HepG2 (cell line): ENCODE data around the gene GEMIN2. TPM values are rescaled to one million over a fixed set of nuclear protein-coding genes. Genes with fewer than 3 reads are reported as not detected.
A peak's percentile ranks its signal among the peaks of the same experiment; 100 is the strongest.

Source experiments
- ATAC-seq: fragments of 200-7000 bp; cut with Tn5 transposase; 3 replicates; pipeline ENCODE4 v1.9.1; 2020; ENCODE audit warnings: mild to moderate bottlenecking, moderate library complexity
- BruUV-seq: library from RNA; stranded (reverse); fragments of 400-500 nt; replicated peaks from 2 replicates; lab custom pipeline; 2021; lab: Mats Ljungman, UMichigan
- CTCF ChIA-PET: fragments of 300-600 bp; formaldehyde crosslinking; extraction: SDS; loops from one replicate; lab custom pipeline; 2021; ENCODE audit warnings: low total read pairs, inconsistent platforms, low intra/inter-chr PET ratio; lab: Yijun Ruan, JAX
- POLR2A ChIA-PET: fragments of 350-600 bp; sonication (Branson Sonifier 250); formaldehyde crosslinking; loops from one replicate; lab custom pipeline; 2020; ENCODE audit warnings: antibody characterized with exemption, inconsistent platforms; lab: Yijun Ruan, JAX
- DNase-seq: peaks from one replicate; pipeline ENCODE4 v3.0.0-alpha.2; 2015; ENCODE audit warnings: low spot score
- FAIRE-seq: peaks from 3 replicates; lab custom pipeline; 2011; peaks lifted over from hg19 to GRCh38; lab: Jason Lieb, UNC
- H2AFZ ChIP-seq: one replicate; pipeline ENCODE4 v1.6.1; 2011; ENCODE audit warnings: low read length, inconsistent platforms
- H3K27ac ChIP-seq: fragments of 300-600 bp; 3 replicates; pipeline ENCODE4 v1.8.0; 2011; ENCODE audit warnings: mixed run types, mild to moderate bottlenecking, mixed read lengths, low read length, inconsistent platforms; ENCODE audit not compliant: insufficient read depth; ENCODE audit errors: extremely low read length
- H3K27me3 ChIP-seq, 2 experiments: fragments of 200-600 bp in 1 of 2; 2 replicates in 1 of 2; 3 replicates in 1 of 2; pipeline versions ENCODE4 v1.6.0 to v1.8.0; 2011; ENCODE audit warnings: low read length in 2 of 2, mild to moderate bottlenecking in 2 of 2, moderate library complexity in 2 of 2, inconsistent platforms in 1 of 2; ENCODE audit not compliant: insufficient read depth in 2 of 2, control insufficient read depth in 1 of 2
- H3K36me3 ChIP-seq, 2 experiments: fragments of 200-600 bp in 1 of 2; replicated peaks in 1 of 2; 2 replicates in 1 of 2; 3 replicates in 1 of 2; pipeline versions ENCODE4 v1.5.1 to v1.8.0; 2011; ENCODE audit warnings: low read length in 2 of 2, inconsistent platforms in 1 of 2; ENCODE audit not compliant: insufficient read depth in 2 of 2, control insufficient read depth in 1 of 2
- H3K4me1 ChIP-seq: 2 replicates; pipeline ENCODE4 v1.5.1; 2012; ENCODE audit warnings: low read length, inconsistent platforms; ENCODE audit not compliant: insufficient read depth
- H3K4me2 ChIP-seq: 2 replicates; pipeline ENCODE4 v1.6.0; 2011; ENCODE audit warnings: low read depth, low read length, inconsistent platforms
- H3K4me3 ChIP-seq, 3 experiments: fragments of 200-600 bp in 1 of 3; sonication (generic), shearing (Covaris generic) in 1 of 3; replicated peaks in 1 of 3; 2 replicates each; pipeline ENCODE4 v1.5.1; 2011 to 2016; ENCODE audit warnings: low read length in 3 of 3, inconsistent platforms in 2 of 3, low read depth in 2 of 3, mild to moderate bottlenecking in 2 of 3, control low read depth in 1 of 3, mixed read lengths in 1 of 3; ENCODE audit not compliant: insufficient read depth in 1 of 3
- H3K79me2 ChIP-seq: one replicate; pipeline ENCODE4 v1.6.1; 2011; ENCODE audit warnings: low read length, inconsistent platforms; ENCODE audit not compliant: insufficient read depth
- H3K9ac ChIP-seq: 2 replicates; pipeline ENCODE4 v1.6.0; 2011; ENCODE audit warnings: mild to moderate bottlenecking, low read depth, low read length, inconsistent platforms; ENCODE audit not compliant: insufficient read depth
- H3K9me3 ChIP-seq: 2 replicates; pipeline ENCODE4 v1.5.1; 2012; ENCODE audit warnings: mild to moderate bottlenecking, low read length
- H4K20me1 ChIP-seq: 2 replicates; pipeline ENCODE4 v1.6.0; 2011; ENCODE audit warnings: inconsistent platforms, mild to moderate bottlenecking, low read length, moderate library complexity; ENCODE audit not compliant: insufficient read depth
- ISL2 ChIP-seq: sonication (generic); formaldehyde crosslinking; IDR thresholded peaks from 2 replicates; pipeline ENCODE4 v1.5.0; 2020; ENCODE audit warnings: missing genetic modification reagents
- NPAS2 ChIP-seq: sonication (generic); formaldehyde crosslinking; IDR thresholded peaks from 2 replicates; pipeline ENCODE4 v1.8.0; 2022; ENCODE audit warnings: mild to moderate bottlenecking, missing genetic modification reagents, borderline replicate concordance
- ZNF574 ChIP-seq: sonication (generic); formaldehyde crosslinking; IDR thresholded peaks from 2 replicates; pipeline ENCODE4 v1.4.0; 2020; ENCODE audit warnings: missing genetic modification reagents
- ZNF780A ChIP-seq: sonication (generic); formaldehyde crosslinking; IDR thresholded peaks from 2 replicates; pipeline ENCODE4 v1.8.0; 2022; ENCODE audit warnings: mild to moderate bottlenecking, missing genetic modification reagents, moderate library complexity
- ZSCAN12 ChIP-seq: sonication (generic); formaldehyde crosslinking; IDR thresholded peaks from 2 replicates; pipeline ENCODE4 v1.9.0; 2021; ENCODE audit warnings: mild to moderate bottlenecking, missing genetic modification reagents
- WGBS: methylation state at CpG from one replicate; pipeline ENCODE4 v1.1.6; 2017; ENCODE audit warnings: low lambda C conversion rate; 5-methylcytosine and 5-hydroxymethylcytosine counted together
- in situ Hi-C: cut with HindIII; loops from 2 replicates; pipeline ENCODE4 v1.10.0; 2017; ENCODE audit warnings: low pct_unique_long_range_greater_than_20kb; ENCODE audit not compliant: extremely low pct_ligation_motif_present
- intact Hi-C: fragments of 100-400 bp; cut with micrococcal nuclease; formaldehyde crosslinking; loops from one replicate; pipeline ENCODE4 v1.10.0; 2022; ENCODE audit not compliant: unreplicated experiment
- polyA plus RNA-seq, 8 experiments: library from polyadenylated mRNA; depleted of rRNA in 3 of 8; stranded (reverse) in 7 of 8; unstranded in 1 of 8; fragments of >200 nt; fragmentation: Illumina TruSeq in 4 of 8; extraction: Trizol in 4 of 8; gene quantifications; 2 replicates each; pipeline versions ENCODE4 v1.2.1 to v1.2.3, GENCODE V29; 2011 to 2016; ENCODE audit warnings: low read depth in 4 of 8, missing spikeins in 1 of 8, mixed read lengths in 1 of 8; ENCODE audit not compliant: insufficient read depth in 1 of 8
- total RNA-seq, 5 experiments: library from RNA; depleted of rRNA; stranded (reverse); fragments of >200 nt; fragmentation: Illumina TruSeq; extraction: Trizol; gene quantifications; 2 replicates each; pipeline ENCODE4 v1.2.3, GENCODE V29; 2016; ENCODE audit warnings: low read depth in 1 of 5

Gene GEMIN2
- total and polyA plus RNA-seq, 2 of the 13 experiments (the other 11 are each of a cell fraction or from before 2014, with no cell fraction given): 54.8 to 110 TPM

- TF ChIP-seq ZNF574 (CRISPR knock-in tag) (peak; percentile 26; the same call in 1 of the 2 replicates), ISL2 (0 out of 2 replicates have a peak, but pooled peaks have one; percentile 12)
Observed at GRCh38 chr14:39167797-39168320, 53.7 kb downstream of the GEMIN2 start (continued).

- TF ChIP-seq NPAS2 (CRISPR knock-in tag): 0 out of 2 replicates have a peak, but pooled peaks have one; percentile 13
- TF ChIP-seq ZNF780A (CRISPR knock-in tag): no peak
- TF ChIP-seq ZSCAN12 (CRISPR knock-in tag): 0 out of 2 replicates have a peak, but pooled peaks have one; percentile 37
- no peak for DNase-seq
- Histone ChIP-seq H3K9ac (peak overlapping the region; percentile 93), H2AFZ (no peak overlapping the region), H3K4me1 (peaks cover 60% of the 10 kb centered on the region), H3K27me3 (peaks cover 0 to 7% of the 10 kb centered on the region in 2 experiments; a peak in 1 of 5 replicates), H3K36me3 (peaks cover 4% of the 10 kb centered on the region in 2 experiments; a peak in 2 of 5 replicates), H3K4me2 (peak overlapping the region; percentile 91), H3K4me3 (peak overlapping the region; percentile 71 to 96 (median 90); a peak in 5 of 6 replicates), H3K27ac (no peak overlapping the region), H3K79me2 (peaks cover 48% of the 10 kb centered on the region), H4K20me1 (no peaks in the 10 kb centered on the region), H3K9me3 (no peaks in the 10 kb centered on the region)
- ChIA-PET POLR2A (interaction anchor here (4.0 kb wide), 1 partner anchor 66 kb away, joined by 16 read pairs; the partner anchor contains the start of gene SEC23A), CTCF (no interaction called here)
- in situ Hi-C loops: no loop called here
- intact Hi-C loops: no loop called here
- FAIRE-seq: no peak
- ATAC-seq: no peak
- 88% methylated on average over 4 of the region's 4 CpGs for WGBS
- BruUV-seq: no TSS peak
Observed at GRCh38 chr14:39168591-39168990, 54.5 kb downstream of the GEMIN2 start.
